HG02798 (cell line): ENCODE measurements around the gene KIF13A.
"Not testable (repeated sequence)": the region's sequence is repeated elsewhere in the genome, so short reads cannot be mapped to it uniquely, and the experiment has no call there.

Experiments used
- ATAC-seq: cut with Tn5 transposase; IDR thresholded peaks from one replicate; pipeline ENCODE4 v1.9.1; 2021; ENCODE audit warnings: mild to moderate bottlenecking; ENCODE audit not compliant: unreplicated experiment, poor library complexity

The KIF13A gene

GRCh38 chr6:17741507-17741906 lies 245.9 kb downstream of the KIF13A start:
- no peak for ATAC-seq

- no peak for ATAC-seq
These were observed 246.7 kb downstream of the KIF13A start for GRCh38 chr6:17740559-17741220.

GRCh38 chr6:17737704-17738252 lies 249.7 kb downstream of the KIF13A start:
- no peak for ATAC-seq

- not testable (repeated sequence) for ATAC-seq
These were observed 252.1 kb downstream of the KIF13A start for GRCh38 chr6:17735311-17735710.

- ATAC-seq: no peak
These were observed 257.2 kb downstream of the KIF13A start for GRCh38 chr6:17730078-17730704.

- ATAC-seq: no peak
These were observed 258.0 kb downstream of the KIF13A start for GRCh38 chr6:17729223-17730077.

- ATAC-seq: no peak
These were observed 258.7 kb downstream of the KIF13A start for GRCh38 chr6:17728551-17729222.

GRCh38 chr6:17725083-17725482 lies 262.4 kb downstream of the KIF13A start:
- ATAC-seq: no peak

GRCh38 chr6:17724341-17724740 lies 263.1 kb downstream of the KIF13A start:
- no peak for ATAC-seq

- no peak for ATAC-seq
These were observed 265.8 kb downstream of the KIF13A start for GRCh38 chr6:17721671-17722070.

GRCh38 chr6:17719323-17720041 lies 268.0 kb downstream of the KIF13A start:
- ATAC-seq: no peak

GRCh38 chr6:17716221-17716620 lies 271.2 kb downstream of the KIF13A start:
- ATAC-seq: no peak

GRCh38 chr6:17714879-17715851 lies 272.3 kb downstream of the KIF13A start:
- peak; percentile 92 for ATAC-seq

GRCh38 chr6:17714177-17714576 lies 273.3 kb downstream of the KIF13A start:
- ATAC-seq: no peak

- ATAC-seq: no peak
These were observed 274.9 kb downstream of the KIF13A start for GRCh38 chr6:17712576-17712975.

GRCh38 chr6:17710331-17710730 lies 277.1 kb downstream of the KIF13A start:
- ATAC-seq: no peak

- ATAC-seq: no peak
These were observed 278.0 kb downstream of the KIF13A start for GRCh38 chr6:17709476-17709875.
